GOT3 (cell line): ENCODE data around the gene ZSCAN18.
A peak's percentile ranks its signal among the peaks of the same experiment; 100 is the strongest.
"Not testable (repeated sequence)": the region's sequence is repeated elsewhere in the genome, so short reads cannot be mapped to it uniquely, and the experiment has no call there.

ENCODE experiments used
- DNase-seq: peaks from one replicate; lab custom pipeline; 2025; ENCODE audit warnings: mixed read lengths; lab: John Stamatoyannopoulos, UW

The ZSCAN18 gene

GRCh38 chr19:58097781-58098681, at the start of gene ZSCAN18:
TSS of gene ZSCAN18 (minus strand) at chr19:58098231. CDS start at chr19:58090267, 7,964 bp downstream.
- DNase-seq = peak; percentile 52

GRCh38 chr19:58147475-58147874, 49.4 kb upstream of the ZSCAN18 start:
- DNase-seq = not testable (repeated sequence)

GRCh38 chr19:58145849-58146248, 47.8 kb upstream of the ZSCAN18 start:
- DNase-seq = no peak

GRCh38 chr19:58134244-58134643, 36.2 kb upstream of the ZSCAN18 start:
- DNase-seq = no peak

GRCh38 chr19:58129284-58129683, 31.3 kb upstream of the ZSCAN18 start:
- DNase-seq = no peak

GRCh38 chr19:58128041-58128685, 30.1 kb upstream of the ZSCAN18 start:
- DNase-seq = no peak

- DNase-seq = no peak
These were observed 25.3 kb upstream of the ZSCAN18 start for GRCh38 chr19:58123354-58123753.

GRCh38 chr19:58118979-58119733, 21.1 kb upstream of the ZSCAN18 start:
- DNase-seq = no peak

- no peak for DNase-seq
These were observed 20.0 kb upstream of the ZSCAN18 start for GRCh38 chr19:58117841-58118575.

GRCh38 chr19:58108546-58108817, 10.5 kb upstream of the ZSCAN18 start:
- no peak for DNase-seq

GRCh38 chr19:58107778-58108545, 9.9 kb upstream of the ZSCAN18 start:
- DNase-seq = no peak

GRCh38 chr19:58098682-58098998, 609 bp upstream of the ZSCAN18 start:
- DNase-seq = no peak

GRCh38 chr19:58097349-58097748, 682 bp downstream of the ZSCAN18 start:
- DNase-seq = no peak

GRCh38 chr19:58096884-58097283, 1.1 kb downstream of the ZSCAN18 start:
- no peak for DNase-seq

GRCh38 chr19:58095328-58095727, 2.7 kb downstream of the ZSCAN18 start:
- no peak for DNase-seq

GRCh38 chr19:58093071-58093470, 5.0 kb downstream of the ZSCAN18 start:
- DNase-seq = no peak

GRCh38 chr19:58091251-58091995, 6.6 kb downstream of the ZSCAN18 start:
- no peak for DNase-seq

- no peak for DNase-seq
These were observed 8.2 kb downstream of the ZSCAN18 start for GRCh38 chr19:58089846-58090245.

GRCh38 chr19:58088521-58089052, 9.4 kb downstream of the ZSCAN18 start:
- DNase-seq = no peak
